ENCODE data around the gene GPR137.

DNA sequence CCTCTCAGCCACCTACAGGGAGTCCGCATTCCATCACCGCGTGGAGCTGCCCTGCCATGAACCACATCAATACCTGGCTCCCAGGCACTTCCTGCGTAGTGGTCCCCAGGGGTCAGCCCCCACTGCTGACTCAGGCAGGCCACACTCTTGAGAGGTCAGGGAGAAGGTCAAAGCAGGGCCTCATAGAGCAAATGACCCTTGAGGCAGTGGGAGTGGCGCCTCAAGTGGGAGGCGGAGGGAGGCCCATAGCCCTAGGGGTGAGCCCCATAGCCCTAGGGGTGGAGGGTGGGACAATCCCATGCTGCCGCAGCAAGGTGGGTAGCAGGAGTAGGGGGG, 37.2 kb downstream of the GPR137 start:
- TF ChIP-seq, protein P1, sequence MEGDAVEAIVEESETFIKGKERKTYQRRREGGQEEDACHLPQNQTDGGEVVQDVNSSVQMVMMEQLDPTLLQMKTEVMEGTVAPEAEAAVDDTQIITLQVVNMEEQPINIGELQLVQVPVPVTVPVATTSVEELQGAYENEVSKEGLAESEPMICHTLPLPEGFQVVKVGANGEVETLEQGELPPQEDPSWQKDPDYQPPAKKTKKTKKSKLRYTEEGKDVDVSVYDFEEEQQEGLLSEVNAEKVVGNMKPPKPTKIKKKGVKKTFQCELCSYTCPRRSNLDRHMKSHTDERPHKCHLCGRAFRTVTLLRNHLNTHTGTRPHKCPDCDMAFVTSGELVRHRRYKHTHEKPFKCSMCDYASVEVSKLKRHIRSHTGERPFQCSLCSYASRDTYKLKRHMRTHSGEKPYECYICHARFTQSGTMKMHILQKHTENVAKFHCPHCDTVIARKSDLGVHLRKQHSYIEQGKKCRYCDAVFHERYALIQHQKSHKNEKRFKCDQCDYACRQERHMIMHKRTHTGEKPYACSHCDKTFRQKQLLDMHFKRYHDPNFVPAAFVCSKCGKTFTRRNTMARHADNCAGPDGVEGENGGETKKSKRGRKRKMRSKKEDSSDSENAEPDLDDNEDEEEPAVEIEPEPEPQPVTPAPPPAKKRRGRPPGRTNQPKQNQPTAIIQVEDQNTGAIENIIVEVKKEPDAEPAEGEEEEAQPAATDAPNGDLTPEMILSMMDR (IDR thresholded peaks at IDR 0.05), result no peak
- no peak for TF ChIP-seq POLR2A (IDR thresholded peaks at IDR 0.05)

Data from adrenal gland (tissue), 5 donors.